MV-4-11 (cell line): ENCODE results near the gene ICAM4.

Experiments used
- DNase-seq: peaks from one replicate; lab custom pipeline; 2025; lab: John Stamatoyannopoulos, UW

The ICAM4 gene

GRCh38 chr19:10291554-10292205, 4.9 kb downstream of the ICAM4 start:
- DNase-seq, result no peak

- peak; percentile 65 for DNase-seq
Observed at GRCh38 chr19:10292206-10292788, 5.5 kb downstream of the ICAM4 start.

GRCh38 chr19:10292789-10293636, 6.3 kb downstream of the ICAM4 start:
- DNase-seq, result peak; percentile 26

- no peak for DNase-seq
Observed at GRCh38 chr19:10293637-10294367, 7.0 kb downstream of the ICAM4 start.

- DNase-seq, result no peak
Observed at GRCh38 chr19:10294368-10294697, 7.6 kb downstream of the ICAM4 start.

- peak; percentile 58 for DNase-seq
Observed at GRCh38 chr19:10295305-10295846, 8.6 kb downstream of the ICAM4 start.

- DNase-seq, result no peak
Observed at GRCh38 chr19:10295847-10296591, 9.3 kb downstream of the ICAM4 start.

GRCh38 chr19:10299545-10300458, 13.0 kb downstream of the ICAM4 start:
- peak; percentile 57 for DNase-seq

GRCh38 chr19:10305139-10305806, 18.5 kb downstream of the ICAM4 start:
- peak; percentile 85 for DNase-seq

- DNase-seq, result no peak
Observed at GRCh38 chr19:10306327-10306726, 19.6 kb downstream of the ICAM4 start.

- no peak for DNase-seq
Observed at GRCh38 chr19:10309423-10309822, 22.7 kb downstream of the ICAM4 start, which contains the start of gene ZGLP1. TSS of gene ZGLP1 (minus strand) at chr19:10309815.

- peak; percentile 82 for DNase-seq
Observed at GRCh38 chr19:10315335-10316214, 28.8 kb downstream of the ICAM4 start, which contains the start of gene FDX2. TSS of gene FDX2 (minus strand) at chr19:10316015. CDS start at chr19:10315996, 19 bp downstream.

GRCh38 chr19:10316229-10317044, 29.7 kb downstream of the ICAM4 start:
- DNase-seq, result no peak

- no peak for DNase-seq
Observed at GRCh38 chr19:10317045-10317856, 30.5 kb downstream of the ICAM4 start.

- DNase-seq, result no peak
Observed at GRCh38 chr19:10317857-10318462, 31.2 kb downstream of the ICAM4 start.
